NCI-H82 treated with DMSO at 0.1 percent for 48 hours (cell line): Measurements from ENCODE around the gene TAAR8.
A peak's percentile ranks its signal among the peaks of the same experiment; 100 is the strongest.
"Not testable (repeated sequence)": the region's sequence is repeated elsewhere in the genome, so short reads cannot be mapped to it uniquely, and the experiment has no call there.

Experiments used
- DNase-seq: peaks from one replicate; lab custom pipeline; 2025; ENCODE audit not compliant: unreplicated experiment; lab: John Stamatoyannopoulos, UW

TAAR8 gene

GRCh38 chr6:132544826-132545225 lies 7.6 kb upstream of the TAAR8 start:
- DNase-seq = no peak

DNA sequence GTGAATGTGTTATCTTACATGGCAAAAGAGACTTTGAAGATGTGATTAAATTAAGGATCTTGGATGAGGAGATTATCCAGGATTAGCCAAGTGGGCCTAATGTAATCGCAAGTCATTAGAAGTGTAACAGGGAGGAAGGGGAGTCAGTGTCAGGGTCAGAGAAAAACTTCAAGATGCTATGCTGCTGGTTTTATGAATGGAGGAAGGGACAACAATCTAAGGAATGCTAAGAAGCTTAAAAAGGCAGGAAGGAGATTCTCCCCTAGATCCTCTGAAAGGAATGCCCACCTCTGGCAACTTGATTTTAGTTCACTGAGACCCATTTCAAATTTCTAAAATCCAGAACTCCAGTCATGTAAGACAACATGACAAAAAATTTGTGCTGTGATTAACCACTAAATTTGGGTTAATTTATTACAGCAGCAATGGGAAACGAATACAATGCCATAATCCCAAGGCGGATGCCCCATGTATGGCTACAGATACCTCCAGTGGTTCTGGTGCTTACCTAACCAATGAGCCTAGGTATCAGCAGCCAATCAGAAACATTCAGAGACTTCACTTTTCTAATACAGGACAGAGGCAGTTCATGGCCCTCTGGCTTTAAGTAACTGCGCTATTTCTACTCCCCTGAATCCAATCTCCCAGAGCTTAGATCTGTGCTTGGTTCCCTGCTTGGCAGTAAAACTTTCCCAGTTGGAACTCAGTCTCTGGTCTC lies 3.6 kb upstream of the TAAR8 start:
- peak; percentile 35 for DNase-seq

GRCh38 chr6:132551214-132551613 lies 1.3 kb upstream of the TAAR8 start:
- DNase-seq = no peak

GRCh38 chr6:132560087-132560486 lies 7.6 kb downstream of the TAAR8 start:
- DNase-seq = not testable (repeated sequence)

DNA sequence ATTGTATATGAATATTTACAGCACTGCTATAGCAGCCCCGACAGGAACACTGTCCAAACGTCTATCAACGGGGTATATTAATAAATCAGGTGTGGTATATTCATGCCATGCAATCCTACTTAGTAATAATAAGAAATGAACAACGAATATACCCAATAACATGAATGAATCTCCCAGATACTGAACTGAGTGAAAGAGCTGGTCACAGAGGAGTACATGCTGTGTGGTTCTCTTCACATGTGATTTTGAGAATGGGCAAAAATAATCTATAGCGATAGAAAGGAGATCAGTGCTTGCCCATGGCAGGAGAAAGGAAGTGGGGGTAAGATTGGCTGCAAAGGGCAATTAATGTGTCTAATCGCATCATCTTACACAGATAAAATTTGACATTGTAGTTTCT lies 13.9 kb downstream of the TAAR8 start:
- DNase-seq = no peak

- no peak for DNase-seq
Measured at GRCh38 chr6:132567566-132567965, 15.1 kb downstream of the TAAR8 start.

DNA sequence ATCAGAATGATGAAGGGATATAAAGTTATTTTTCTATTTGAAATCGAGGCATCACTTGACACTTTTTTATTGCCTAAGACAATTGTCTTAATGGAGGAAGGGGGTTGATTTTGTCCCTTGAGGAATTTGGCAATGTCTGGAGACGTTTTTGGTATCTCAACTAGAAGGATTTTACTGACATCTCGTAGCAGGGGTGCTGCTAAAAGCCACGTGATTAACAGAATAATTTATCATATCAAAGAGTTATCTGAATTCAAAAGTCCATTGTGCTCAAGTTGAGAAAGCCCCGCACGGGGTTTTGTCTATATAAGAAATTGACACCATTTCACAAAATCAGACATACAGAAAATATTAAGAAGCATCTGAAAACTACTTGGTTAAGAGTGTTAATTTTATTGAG lies 16.1 kb downstream of the TAAR8 start:
- DNase-seq = no peak

DNA sequence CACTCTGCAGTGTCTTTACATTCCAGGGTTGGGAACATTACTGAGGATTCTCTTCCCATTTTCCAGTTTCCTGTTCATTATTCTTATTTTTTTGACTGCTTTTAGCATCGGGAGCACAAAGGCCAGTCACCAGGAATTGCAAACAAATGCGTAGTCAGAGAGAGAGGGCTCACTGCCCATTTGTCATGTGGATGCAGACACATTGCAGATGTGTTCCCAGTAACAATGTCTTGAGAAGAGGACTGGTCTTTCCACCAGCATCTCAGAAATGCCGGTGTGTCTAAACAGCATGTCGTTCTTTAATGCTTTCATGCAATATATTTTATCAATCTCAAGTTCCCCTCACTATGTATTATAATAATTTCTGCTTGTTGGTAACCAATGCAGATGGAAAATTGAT lies 16.7 kb downstream of the TAAR8 start:
- no peak for DNase-seq

DNA sequence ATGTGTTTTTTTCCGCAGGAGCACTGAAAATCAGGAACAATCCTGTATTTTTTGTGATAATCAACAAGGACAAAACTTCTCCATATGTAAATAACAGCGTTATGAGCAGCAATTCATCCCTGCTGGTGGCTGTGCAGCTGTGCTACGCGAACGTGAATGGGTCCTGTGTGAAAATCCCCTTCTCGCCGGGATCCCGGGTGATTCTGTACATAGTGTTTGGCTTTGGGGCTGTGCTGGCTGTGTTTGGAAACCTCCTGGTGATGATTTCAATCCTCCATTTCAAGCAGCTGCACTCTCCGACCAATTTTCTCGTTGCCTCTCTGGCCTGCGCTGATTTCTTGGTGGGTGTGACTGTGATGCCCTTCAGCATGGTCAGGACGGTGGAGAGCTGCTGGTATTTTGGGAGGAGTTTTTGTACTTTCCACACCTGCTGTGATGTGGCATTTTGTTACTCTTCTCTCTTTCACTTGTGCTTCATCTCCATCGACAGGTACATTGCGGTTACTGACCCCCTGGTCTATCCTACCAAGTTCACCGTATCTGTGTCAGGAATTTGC lies 17.8 kb downstream of the TAAR8 start, which contains the start of gene TAAR6:
Gene TAAR6, plus strand, starts transcription at position 102 of the 557 bp plus-strand sequence. Its CDS starts 0 bp downstream, at position 102.
- no peak for DNase-seq

DNA sequence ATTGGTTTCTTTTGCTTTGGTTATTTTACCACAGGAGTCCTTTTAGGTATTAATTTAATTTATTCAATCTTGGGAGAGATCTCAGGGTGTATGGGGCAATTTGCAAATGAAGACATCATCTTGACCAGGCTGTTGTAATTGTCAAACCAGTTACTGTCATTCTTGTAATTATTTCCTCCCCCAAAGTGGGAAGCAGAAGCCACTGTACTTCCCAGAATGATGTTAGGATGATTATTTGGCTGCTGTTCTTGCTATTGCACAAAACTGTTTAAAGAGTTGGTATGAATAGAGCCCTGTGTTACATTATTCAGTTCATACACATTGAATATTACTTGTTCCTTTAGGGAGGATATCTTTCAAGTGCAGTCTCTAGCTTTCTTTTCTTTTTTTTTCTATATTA lies 19.3 kb downstream of the TAAR8 start:
- DNase-seq = no peak

- no peak for DNase-seq
Measured at GRCh38 chr6:132584698-132585097, 32.2 kb downstream of the TAAR8 start.

DNA sequence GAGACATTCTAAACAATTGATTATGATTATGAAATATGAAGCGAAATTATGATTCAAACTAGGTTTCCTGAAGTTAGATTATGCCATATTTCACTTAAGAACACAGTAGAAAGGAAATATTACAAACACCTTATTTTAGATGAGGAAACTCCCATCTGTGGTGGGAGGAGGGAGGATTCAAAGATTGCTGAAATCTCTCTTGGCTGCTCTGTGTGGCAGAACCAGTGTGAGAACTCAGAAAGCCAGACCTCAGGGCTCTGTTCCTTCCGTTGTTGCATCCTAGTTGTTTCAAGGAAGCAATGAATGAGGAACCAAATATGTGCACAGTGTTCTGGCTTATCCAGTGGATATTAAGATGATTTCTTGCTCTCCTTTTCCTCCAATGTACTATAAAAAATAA lies 35.0 kb downstream of the TAAR8 start:
- DNase-seq = no peak

DNA sequence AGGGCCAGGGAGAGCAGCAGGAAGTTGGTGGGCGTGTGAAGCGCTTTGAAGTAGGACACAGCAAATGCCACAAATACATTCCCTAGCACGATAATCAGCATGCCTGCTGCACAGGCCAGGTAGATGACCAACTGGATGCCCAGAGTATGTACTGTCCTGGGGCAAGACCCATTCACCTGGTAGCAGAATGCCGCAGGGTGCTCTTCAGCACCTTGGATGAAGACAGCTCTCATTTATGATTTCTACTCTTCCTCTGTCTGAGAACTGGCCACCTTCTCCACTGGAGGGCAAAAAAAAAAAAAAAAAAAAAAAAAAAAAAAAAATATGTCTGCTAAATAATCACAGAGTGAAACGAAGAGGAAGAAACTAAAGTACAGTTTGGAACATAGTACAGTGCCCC lies 37.0 kb downstream of the TAAR8 start, which contains the start of gene TAAR5:
Gene TAAR5, minus strand, starts transcription at position 288 of the 400 bp plus-strand sequence. Its CDS starts 55 bp downstream, at position 233.
- no peak for DNase-seq

DNA sequence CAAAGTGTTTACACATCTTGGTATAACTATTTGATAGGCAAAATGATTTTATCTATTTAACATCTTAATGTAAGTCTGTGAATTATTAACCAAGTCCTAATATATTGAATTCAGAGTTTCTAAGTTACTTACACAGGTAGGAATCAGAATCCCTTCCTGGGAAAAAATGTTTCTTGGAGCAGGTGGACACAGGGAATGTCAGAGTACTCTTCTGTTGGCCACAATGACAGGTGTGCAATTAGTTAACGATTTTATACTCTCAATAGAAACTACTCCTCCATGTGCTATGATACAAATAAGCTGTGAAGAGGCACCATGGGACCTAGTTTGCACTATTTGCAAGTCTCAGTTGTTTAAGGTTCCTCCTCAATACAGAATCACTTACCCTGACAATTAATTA lies 37.9 kb downstream of the TAAR8 start:
- DNase-seq = no peak

- DNase-seq = no peak
Measured at GRCh38 chr6:132592855-132593254, 40.4 kb downstream of the TAAR8 start.

DNA sequence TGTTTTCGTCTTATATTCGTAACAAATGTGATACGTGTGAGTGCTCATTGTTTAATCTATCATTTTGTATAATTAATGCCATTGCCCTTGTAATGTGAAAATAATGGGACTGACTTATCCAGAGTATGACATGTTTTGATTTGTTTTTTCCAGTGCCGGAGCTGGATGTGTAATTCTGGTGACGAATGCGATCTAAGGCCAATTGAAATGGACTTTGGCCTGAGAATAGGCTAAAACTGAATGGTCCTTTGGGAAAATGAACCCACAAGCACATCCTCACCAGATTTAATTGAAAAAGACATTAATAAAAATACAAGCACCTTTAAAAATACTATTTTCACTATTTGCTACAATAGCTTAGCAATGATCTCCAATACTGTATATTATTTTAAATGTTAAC lies 43.7 kb downstream of the TAAR8 start:
- no peak for DNase-seq

DNA sequence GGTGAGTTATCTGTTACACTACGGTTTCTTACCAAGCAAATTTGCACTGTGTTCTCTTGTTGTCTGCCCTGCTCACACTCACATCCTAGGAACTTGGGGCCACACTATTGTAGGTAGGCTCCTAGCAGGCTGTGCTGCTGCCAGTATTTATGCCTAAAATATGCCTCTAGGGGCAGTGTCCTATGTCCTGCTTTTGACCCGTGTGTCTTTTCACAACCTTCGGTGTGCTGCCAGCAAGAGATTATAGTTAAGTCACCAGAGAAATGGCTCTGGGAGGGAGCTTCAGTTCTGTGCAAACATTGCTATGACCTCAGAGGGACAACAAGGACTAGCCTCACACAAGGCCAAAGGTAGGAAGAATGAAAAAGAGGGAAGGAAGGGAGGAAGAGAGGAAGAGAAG lies 46.0 kb downstream of the TAAR8 start:
- DNase-seq = no peak

- DNase-seq = not testable (repeated sequence)
Measured at GRCh38 chr6:132600900-132601299, 48.4 kb downstream of the TAAR8 start.
